Activated B cell treated with CpG ODN at 0.5 μM for 24 hours (primary cell): ENCODE results near the gene KIAA0232. TPM values are rescaled to one million over a fixed set of nuclear protein-coding genes. Genes with fewer than 3 reads are reported as not detected.
"Not testable (repeated sequence)": the region's sequence is repeated elsewhere in the genome, so short reads cannot be mapped to it uniquely, and the experiment has no call there.

ENCODE experiments used
- ATAC-seq: fragments of 200-7000 bp; cut with Tn5 transposase; one replicate; pipeline ENCODE4 v1.10.0; 2021; ENCODE audit warnings: low read depth, mild to moderate bottlenecking, moderate library complexity
- CTCF ChIA-PET: fragments of 350-600 bp; sonication (Branson Sonifier 250); formaldehyde crosslinking; loops from one replicate; lab custom pipeline; 2021; ENCODE audit warnings: antibody characterized with exemption; lab: Charles Lee
- POLR2A ChIA-PET: fragments of 350-600 bp; sonication (Branson Sonifier 250); formaldehyde crosslinking; loops from one replicate; lab custom pipeline; 2021; ENCODE audit warnings: antibody characterized with exemption; lab: Charles Lee
- DNase-seq: peaks from one replicate; pipeline ENCODE4 v3.0.0; 2022
- H3K27ac Mint-ChIP-seq: one replicate; pipeline ENCODE4 v1.8.0; 2020; ENCODE audit warnings: mixed read lengths
- H3K27me3 Mint-ChIP-seq: one replicate; pipeline ENCODE4 v1.8.0; 2021; ENCODE audit warnings: mixed read lengths
- H3K36me3 Mint-ChIP-seq: one replicate; pipeline ENCODE4 v1.8.0; 2021; ENCODE audit warnings: low read depth, mixed read lengths
- H3K4me1 Mint-ChIP-seq: one replicate; pipeline ENCODE4 v1.8.0; 2021; ENCODE audit warnings: mixed read lengths
- H3K4me3 Mint-ChIP-seq: one replicate; pipeline ENCODE4 v1.8.0; 2020; ENCODE audit warnings: mild to moderate bottlenecking, mixed read lengths
- H3K9me3 Mint-ChIP-seq: one replicate; pipeline ENCODE4 v1.8.0; 2020; ENCODE audit warnings: mixed read lengths
- intact Hi-C: fragments of 100-400 bp; cut with micrococcal nuclease; formaldehyde crosslinking; loops from one replicate; pipeline ENCODE4 v1.15.1; 2024
- total RNA-seq: library from RNA; stranded (reverse); gene quantifications from 2 replicates; pipeline ENCODE4 v1.2.3, GENCODE V29; 2022
- TF ChIP-seq, protein P1 (sequence below): fragments of 200-600 bp; IDR thresholded peaks from one replicate; pipeline ENCODE4 v1.8.0; 2022; ENCODE audit warnings: antibody characterized with exemption, mild to moderate bottlenecking

The KIAA0232 gene
- total RNA-seq, 1 donor from 2014 or later: 15.5 TPM

GRCh38 chr4:6834867-6835266 is 52.3 kb downstream of the KIAA0232 start:
- DNase-seq: no peak
- POLR2A ChIA-PET: no interaction called here
- TF ChIP-seq, protein P1, sequence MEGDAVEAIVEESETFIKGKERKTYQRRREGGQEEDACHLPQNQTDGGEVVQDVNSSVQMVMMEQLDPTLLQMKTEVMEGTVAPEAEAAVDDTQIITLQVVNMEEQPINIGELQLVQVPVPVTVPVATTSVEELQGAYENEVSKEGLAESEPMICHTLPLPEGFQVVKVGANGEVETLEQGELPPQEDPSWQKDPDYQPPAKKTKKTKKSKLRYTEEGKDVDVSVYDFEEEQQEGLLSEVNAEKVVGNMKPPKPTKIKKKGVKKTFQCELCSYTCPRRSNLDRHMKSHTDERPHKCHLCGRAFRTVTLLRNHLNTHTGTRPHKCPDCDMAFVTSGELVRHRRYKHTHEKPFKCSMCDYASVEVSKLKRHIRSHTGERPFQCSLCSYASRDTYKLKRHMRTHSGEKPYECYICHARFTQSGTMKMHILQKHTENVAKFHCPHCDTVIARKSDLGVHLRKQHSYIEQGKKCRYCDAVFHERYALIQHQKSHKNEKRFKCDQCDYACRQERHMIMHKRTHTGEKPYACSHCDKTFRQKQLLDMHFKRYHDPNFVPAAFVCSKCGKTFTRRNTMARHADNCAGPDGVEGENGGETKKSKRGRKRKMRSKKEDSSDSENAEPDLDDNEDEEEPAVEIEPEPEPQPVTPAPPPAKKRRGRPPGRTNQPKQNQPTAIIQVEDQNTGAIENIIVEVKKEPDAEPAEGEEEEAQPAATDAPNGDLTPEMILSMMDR: no peak
- intact Hi-C loops: no loop called here
- Mint-ChIP-seq H3K4me3 (no peak overlapping the region), H3K9me3 (peaks cover 3% of the 10 kb centered on the region), H3K4me1 (no peaks in the 10 kb centered on the region), H3K27me3 (no peaks in the 10 kb centered on the region), H3K36me3 (peaks cover 38% of the 10 kb centered on the region), H3K27ac (no peak overlapping the region)
- ATAC-seq: no peak
- CTCF ChIA-PET: no interaction called here

DNA sequence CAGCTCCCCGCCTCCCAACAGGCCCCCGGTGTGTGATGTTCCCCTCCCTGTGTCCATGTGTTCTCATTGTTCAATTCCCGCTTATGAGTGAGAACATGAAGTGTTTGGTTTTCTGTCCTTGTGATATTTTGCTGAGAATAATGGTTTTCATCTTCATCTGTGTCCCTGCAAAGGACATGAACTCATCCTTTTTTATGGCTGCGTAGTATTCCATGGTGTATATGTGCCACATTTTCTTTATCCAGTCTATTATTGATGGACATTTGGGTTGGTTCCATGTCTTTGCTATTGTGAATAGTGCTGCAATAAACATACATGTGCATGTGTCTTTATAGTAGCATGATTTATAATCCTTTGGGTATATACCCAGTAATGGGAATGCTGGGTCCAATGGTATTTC is 53.1 kb downstream of the KIAA0232 start:
- H3K27ac Mint-ChIP-seq, H3K4me3 Mint-ChIP-seq, POLR2A ChIA-PET, H3K4me1 Mint-ChIP-seq, CTCF ChIA-PET, ATAC-seq, intact Hi-C loops, H3K27me3 Mint-ChIP-seq, DNase-seq, H3K9me3 Mint-ChIP-seq: not testable (repeated sequence)
- H3K36me3 Mint-ChIP-seq: peaks cover 34% of the 10 kb centered on the region

DNA sequence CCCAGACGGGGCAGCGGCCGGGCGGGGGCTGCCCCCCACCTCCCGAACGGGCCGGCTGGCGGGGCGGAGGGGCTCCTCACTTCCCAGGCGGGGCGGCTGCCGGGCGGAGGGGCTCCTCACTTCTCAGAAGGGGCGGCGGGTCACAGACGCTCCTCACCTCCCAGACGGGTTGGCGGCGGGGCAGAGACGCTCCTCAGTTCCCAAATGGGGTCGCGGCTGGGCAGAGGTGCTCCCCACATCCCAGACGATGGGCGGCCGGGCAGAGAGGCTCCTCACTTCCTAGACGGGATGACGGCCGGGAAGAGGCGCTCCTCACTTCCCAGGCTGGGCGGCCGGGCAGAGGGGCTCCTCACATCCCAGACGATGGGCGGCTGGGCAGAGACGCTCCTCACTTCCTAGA is 54.6 kb downstream of the KIAA0232 start:
- DNase-seq, intact Hi-C loops, H3K4me1 Mint-ChIP-seq, H3K9me3 Mint-ChIP-seq, H3K27ac Mint-ChIP-seq, ATAC-seq, H3K4me3 Mint-ChIP-seq, H3K27me3 Mint-ChIP-seq, POLR2A ChIA-PET: not testable (repeated sequence)
- CTCF ChIA-PET: interaction anchor here (2.5 kb wide), 1 partner anchor 36 kb away, joined by 6 read pairs; no protein-coding TSS in a partner anchor
- peaks cover 31% of the 10 kb centered on the region for H3K36me3 Mint-ChIP-seq

GRCh38 chr4:6839579-6839978 is 57.1 kb downstream of the KIAA0232 start:
- H3K4me1 Mint-ChIP-seq: no peaks in the 10 kb centered on the region
- H3K4me3 Mint-ChIP-seq: no peak overlapping the region
- intact Hi-C loops: no loop called here
- no peak for ATAC-seq
- DNase-seq: no peak
- peaks cover 38% of the 10 kb centered on the region for H3K36me3 Mint-ChIP-seq
- no peaks in the 10 kb centered on the region for H3K27me3 Mint-ChIP-seq
- ChIA-PET POLR2A (no interaction called here), CTCF (interaction anchor here (2.5 kb wide), 1 partner anchor 33 kb away, joined by 6 read pairs; no protein-coding TSS in a partner anchor)
- no peak overlapping the region for H3K27ac Mint-ChIP-seq
- TF ChIP-seq, protein P1: no peak
- peaks cover 3% of the 10 kb centered on the region for H3K9me3 Mint-ChIP-seq

- Mint-ChIP-seq H3K27me3 (no peaks in the 10 kb centered on the region), H3K9me3 (peaks cover 3% of the 10 kb centered on the region), H3K4me3 (no peak overlapping the region), H3K36me3 (peaks cover 41% of the 10 kb centered on the region), H3K27ac (no peak overlapping the region), H3K4me1 (no peaks in the 10 kb centered on the region)
- intact Hi-C loops: no loop called here
- ChIA-PET CTCF (no interaction called here), POLR2A (interaction anchor here (0.7 kb wide), 1 partner anchor 228 kb away, joined by 4 read pairs; the partner anchor contains the start of gene GRPEL1)
- TF ChIP-seq, protein P1: no peak
- ATAC-seq (no peak), DNase-seq (no peak)
Observed at GRCh38 chr4:6840062-6840976, 57.8 kb downstream of the KIAA0232 start.

DNA sequence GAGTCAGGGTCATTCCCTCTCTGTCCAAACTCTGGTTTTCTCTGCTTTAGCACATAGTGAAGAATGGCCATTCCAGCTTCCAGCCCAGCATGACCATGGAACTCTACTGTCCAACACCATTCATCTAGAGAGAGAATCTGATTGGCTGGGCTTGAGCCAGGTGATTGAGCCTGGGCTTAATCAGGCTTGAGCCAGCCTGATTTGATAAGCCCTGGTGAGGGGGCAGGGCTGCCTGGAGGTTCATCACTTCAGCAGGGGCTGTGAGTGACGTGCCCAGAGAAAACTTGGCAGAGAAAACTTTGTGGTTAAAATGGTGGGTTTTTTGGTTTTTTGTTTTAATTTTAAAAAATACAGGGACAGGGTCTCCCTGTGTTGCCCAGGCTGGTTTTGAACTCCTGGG is 62.5 kb downstream of the KIAA0232 start:
- intact Hi-C loops: loop anchor here (5.0 kb wide), 1 partner anchor 33 kb away; no protein-coding TSS in a partner anchor
- Mint-ChIP-seq H3K4me1 (no peaks in the 10 kb centered on the region), H3K27me3 (no peaks in the 10 kb centered on the region), H3K27ac (no peak overlapping the region), H3K36me3 (peaks cover 53% of the 10 kb centered on the region), H3K9me3 (no peaks in the 10 kb centered on the region), H3K4me3 (no peak overlapping the region)
- ChIA-PET POLR2A (no interaction called here), CTCF (interaction anchor here (1.0 kb wide), 1 partner anchor 28 kb away, joined by 3 read pairs; no protein-coding TSS in a partner anchor)
- TF ChIP-seq, protein P1: no peak
- ATAC-seq: no peak
- no peak for DNase-seq
